ENCODE data around the gene BMPR1A. TPM values are rescaled to one million over a fixed set of nuclear protein-coding genes. Genes with fewer than 3 reads are reported as not detected.
"Not testable (repeated sequence)": the region's sequence is repeated elsewhere in the genome, so short reads cannot be mapped to it uniquely, and the experiment has no call there.

BMPR1A gene
- total RNA-seq, 2 experiments from 2014 or later: 8.0 to 9.8 TPM

DNA sequence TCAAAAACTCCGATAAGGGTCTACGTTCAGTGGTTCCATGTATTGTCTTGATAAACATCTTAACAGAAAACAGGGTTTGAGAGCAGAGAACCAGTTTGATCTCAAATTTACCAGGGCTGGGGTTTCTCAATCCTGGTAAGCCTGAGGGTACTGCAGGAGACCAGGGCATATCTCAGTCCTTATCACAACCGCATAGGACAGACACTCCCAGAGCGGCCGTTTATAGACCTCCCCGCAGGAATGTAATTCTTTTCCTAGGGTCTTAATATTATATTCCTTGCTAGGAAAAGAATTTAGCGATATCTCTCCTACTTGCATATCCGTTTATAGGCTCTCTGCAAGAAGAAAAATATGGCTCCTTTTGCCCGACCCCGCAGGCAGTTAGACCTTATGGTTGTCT is 196.3 kb downstream of the BMPR1A start:
- H3K36me3 Mint-ChIP-seq (ENCODE audit: low read depth); H3K4me1 Mint-ChIP-seq (ENCODE audit: low read depth); CTCF ChIA-PET; POLR2A ChIA-PET; H3K27me3 Mint-ChIP-seq (ENCODE audit: low read depth); H3K27ac Mint-ChIP-seq; ATAC-seq; H3K4me3 Mint-ChIP-seq; DNase-seq: not testable (repeated sequence)
- peaks cover 11% of the 10 kb centered on the region for H3K9me3 Mint-ChIP-seq (ENCODE audit: insufficient read depth)

DNA sequence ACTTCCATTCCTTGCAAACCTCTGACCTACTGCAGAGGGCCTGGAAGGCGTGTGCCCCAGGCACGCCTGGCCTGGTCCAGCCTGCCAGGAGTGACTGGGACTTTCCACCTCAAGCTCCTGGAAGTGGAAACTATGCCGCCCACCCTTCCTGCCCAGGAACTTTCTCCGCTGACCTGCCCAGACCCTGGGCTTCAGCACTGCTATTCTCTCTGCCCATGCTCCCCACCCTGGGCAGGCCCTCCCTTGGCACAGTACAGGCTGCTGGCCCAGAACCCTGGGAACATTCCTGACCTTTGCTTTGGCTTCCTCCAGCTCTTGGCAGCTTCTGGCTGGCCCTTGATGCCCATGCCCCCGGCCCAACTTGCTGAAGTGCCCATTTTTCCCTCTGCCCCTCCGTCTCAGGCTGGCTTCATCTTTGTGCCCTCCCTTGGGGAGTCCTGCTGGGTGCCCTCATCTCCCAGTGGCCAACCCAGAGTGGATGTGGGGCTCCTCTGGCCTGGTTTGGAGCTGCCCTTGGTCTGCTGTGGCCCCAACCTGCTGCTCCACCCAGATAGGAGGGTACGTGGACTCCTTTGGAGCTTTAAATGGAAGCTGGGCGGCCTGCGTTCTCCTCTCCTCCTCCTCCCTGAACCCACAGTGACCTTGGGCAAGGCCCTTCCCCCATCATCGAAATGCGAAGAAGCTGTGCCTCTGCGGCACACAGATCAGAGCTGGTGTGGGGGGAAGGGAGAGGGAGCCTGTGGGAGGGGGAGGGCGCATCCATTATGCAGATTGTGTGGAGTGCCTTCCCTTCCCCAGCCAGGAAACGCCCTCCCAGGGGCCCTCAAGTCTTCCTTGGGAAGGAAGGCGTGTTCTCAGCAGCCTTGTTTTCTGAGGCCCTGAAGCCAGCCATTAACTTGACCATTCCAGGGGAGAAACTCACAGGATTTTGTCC is 197.6 kb downstream of the BMPR1A start:
- no peak for ATAC-seq
- H3K9me3 Mint-ChIP-seq (ENCODE audit: insufficient read depth): peaks cover 11% of the 10 kb centered on the region
- H3K27me3 Mint-ChIP-seq (ENCODE audit: low read depth): no peaks in the 10 kb centered on the region
- no peak for DNase-seq
- no peak overlapping the region for H3K4me3 Mint-ChIP-seq
- POLR2A ChIA-PET: no interaction called here
- no peak overlapping the region for H3K27ac Mint-ChIP-seq
- CTCF ChIA-PET: interaction anchor here (0.9 to 1.3 kb wide), 2 partner anchors 13 to 14 kb away, joined by 3 to 4 read pairs; partner anchors contain the start of gene ADIRF
- peaks cover 2% of the 10 kb centered on the region for H3K36me3 Mint-ChIP-seq (ENCODE audit: low read depth)
- peaks cover 5% of the 10 kb centered on the region for H3K4me1 Mint-ChIP-seq (ENCODE audit: low read depth)

DNA sequence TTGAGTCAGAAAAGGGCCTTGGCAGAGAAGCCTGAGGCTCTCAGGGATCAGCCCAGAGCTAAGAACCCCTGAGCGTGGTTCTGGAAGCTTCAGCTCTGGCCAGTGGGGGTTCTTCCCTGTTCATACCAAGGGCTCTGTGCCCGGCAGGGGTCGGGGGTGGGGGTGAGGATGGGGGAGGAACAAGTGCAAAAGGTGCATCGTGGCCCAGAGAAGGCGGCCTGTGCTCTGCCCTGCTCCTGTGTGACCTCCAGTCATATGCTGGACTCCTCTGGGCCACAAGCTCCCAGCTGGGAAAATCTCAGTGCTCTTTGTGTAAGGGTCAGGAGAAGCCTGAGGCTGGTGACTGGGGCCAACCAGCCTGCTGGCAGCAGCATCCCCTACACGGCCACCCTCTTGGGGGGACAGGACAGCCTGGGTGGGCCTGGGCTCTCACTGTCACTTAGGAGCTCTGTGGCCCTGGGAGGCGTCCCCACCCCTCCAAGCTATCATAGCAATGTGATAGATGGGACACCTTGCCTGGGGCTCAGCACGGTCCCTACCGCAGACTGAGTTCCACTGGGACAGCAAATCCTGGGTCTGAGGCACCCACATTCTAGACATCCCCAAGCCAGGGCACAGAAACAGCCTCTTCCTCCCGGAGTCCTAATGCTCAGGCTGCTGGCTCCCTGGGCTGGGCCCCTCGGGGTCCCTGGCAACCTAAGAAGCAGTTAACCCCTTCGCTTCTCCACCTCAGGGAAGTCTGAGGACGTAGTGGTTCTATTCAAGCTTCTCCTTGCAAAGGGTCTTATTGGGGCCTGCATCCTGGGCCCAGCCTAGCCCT is 198.5 kb downstream of the BMPR1A start:
- H3K4me1 Mint-ChIP-seq (ENCODE audit: low read depth): peaks cover 5% of the 10 kb centered on the region
- no peak overlapping the region for H3K27ac Mint-ChIP-seq
- DNase-seq (no peak), ATAC-seq (no peak)
- peaks cover 11% of the 10 kb centered on the region for H3K9me3 Mint-ChIP-seq (ENCODE audit: insufficient read depth)
- POLR2A ChIA-PET: no interaction called here
- peaks cover 2% of the 10 kb centered on the region for H3K36me3 Mint-ChIP-seq (ENCODE audit: low read depth)
- CTCF ChIA-PET: interaction anchor here (1.3 kb wide), 1 partner anchor 12 kb away, joined by 4 read pairs; no protein-coding TSS in a partner anchor
- H3K4me3 Mint-ChIP-seq: no peak overlapping the region
- H3K27me3 Mint-ChIP-seq (ENCODE audit: low read depth): no peaks in the 10 kb centered on the region

DNA sequence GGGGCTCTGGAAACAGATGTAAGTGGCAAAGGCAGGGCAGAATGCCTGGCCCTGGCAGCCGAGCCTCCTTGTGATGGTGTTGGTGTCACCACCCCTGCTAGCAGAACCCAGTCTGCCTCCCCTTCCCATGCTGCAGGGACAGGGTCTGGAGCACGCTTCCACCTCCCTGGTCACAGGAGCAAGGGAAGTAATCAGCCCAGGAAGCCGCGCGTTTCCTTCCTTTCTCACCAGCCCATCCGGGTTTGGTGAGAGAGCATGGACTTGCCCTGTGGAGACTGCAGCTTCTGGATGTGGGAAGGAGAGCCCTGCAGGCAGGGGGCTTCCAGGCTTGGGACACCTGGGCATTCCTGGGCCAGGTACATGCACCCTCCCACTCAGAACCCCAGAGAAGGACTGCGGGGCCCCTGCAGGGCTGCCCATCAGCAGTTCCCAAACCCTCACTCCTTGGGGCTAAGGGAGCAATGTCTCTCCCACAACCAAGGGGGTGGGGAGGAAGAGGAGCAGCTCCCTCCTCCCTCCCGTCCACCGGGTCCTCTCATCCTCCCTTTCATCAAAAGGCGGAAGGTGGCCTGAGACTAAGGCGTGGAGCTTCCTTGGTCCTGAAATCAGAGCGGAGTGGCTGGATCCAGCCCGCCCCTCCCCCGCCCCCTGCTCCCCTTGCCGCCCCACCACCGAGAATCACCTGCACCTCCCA is 199.2 kb downstream of the BMPR1A start:
- Mint-ChIP-seq H3K36me3 (ENCODE audit: low read depth) (peaks cover 2% of the 10 kb centered on the region), H3K27me3 (ENCODE audit: low read depth) (no peaks in the 10 kb centered on the region), H3K4me1 (ENCODE audit: low read depth) (no peaks in the 10 kb centered on the region), H3K4me3 (no peak overlapping the region), H3K27ac (no peak overlapping the region), H3K9me3 (ENCODE audit: insufficient read depth) (peaks cover 11% of the 10 kb centered on the region)
- no peak for DNase-seq
- POLR2A ChIA-PET: no interaction called here
- ATAC-seq: no peak
- CTCF ChIA-PET: interaction anchor here (0.8 to 2.1 kb wide), 2 partner anchors 10 to 16 kb away, joined by 3 to 13 read pairs; no protein-coding TSS in a partner anchor

DNA sequence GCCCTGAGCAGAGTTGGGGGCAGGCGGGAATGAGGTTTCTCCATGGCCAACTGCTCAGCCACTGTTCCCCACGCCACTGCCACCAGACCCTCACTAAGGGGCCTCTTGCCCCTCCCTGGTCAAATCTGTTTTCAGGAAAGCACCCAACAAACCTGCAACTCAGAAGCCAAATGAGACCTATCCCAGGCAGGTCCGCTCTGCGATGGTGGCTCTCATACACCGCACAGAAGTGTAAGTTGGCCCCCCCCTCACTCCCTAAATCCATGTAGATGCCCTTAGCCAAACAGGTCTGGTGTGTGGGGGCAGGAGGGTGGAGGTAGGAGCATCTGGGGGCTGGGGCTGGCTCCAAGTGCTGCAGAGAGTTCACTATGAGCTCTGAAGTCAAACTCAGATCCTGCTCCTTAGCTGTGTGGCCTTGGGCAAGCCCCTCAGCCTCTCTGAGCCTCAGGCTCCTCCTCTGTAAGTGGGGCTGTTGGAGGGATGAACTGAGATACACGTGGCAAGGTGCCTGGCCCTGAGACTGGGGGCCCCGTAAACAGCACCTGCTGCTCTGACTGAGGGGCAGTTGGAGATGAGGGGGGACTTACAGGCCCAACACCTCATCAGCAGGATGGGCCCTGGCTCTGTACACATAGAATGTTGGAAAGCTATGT is 199.9 kb downstream of the BMPR1A start:
- Mint-ChIP-seq H3K27ac (no peak overlapping the region), H3K9me3 (ENCODE audit: insufficient read depth) (peaks cover 11% of the 10 kb centered on the region), H3K4me1 (ENCODE audit: low read depth) (no peaks in the 10 kb centered on the region), H3K4me3 (no peak overlapping the region), H3K27me3 (ENCODE audit: low read depth) (no peaks in the 10 kb centered on the region), H3K36me3 (ENCODE audit: low read depth) (peaks cover 2% of the 10 kb centered on the region)
- POLR2A ChIA-PET: no interaction called here
- ATAC-seq (no peak), DNase-seq (no peak)
- CTCF ChIA-PET: interaction anchor here (0.8 to 2.1 kb wide), 2 partner anchors 10 to 16 kb away, joined by 3 to 13 read pairs; no protein-coding TSS in a partner anchor

DNA sequence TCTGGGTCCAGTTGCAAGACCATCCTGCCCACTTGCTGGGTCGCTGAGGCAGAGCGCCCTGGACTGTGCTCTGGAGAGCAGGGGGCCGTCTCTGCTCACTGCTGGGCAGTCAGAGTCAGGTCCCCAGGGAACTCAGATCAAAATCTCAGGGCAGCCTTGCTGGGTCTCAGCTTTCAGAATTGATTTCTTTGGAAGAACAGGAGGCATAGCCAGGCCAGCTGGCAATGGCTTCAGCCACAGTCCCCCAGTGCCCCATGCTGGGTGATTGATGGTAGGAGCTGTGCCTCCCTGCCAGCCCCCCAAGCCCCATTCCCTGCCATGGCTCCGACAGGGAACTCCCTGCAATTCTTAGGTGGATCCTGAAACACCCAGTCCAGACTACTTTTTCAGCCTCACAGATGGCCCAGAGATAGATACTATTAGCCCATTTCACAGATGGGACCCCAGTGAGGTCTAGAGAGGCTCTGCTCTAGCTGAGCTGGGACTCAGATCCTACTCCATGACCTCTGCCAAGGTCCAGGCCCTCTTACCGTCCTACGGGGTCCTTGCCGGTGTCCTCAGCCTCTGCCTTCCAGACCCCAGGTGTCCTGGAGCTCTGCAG is 200.5 kb downstream of the BMPR1A start:
- Mint-ChIP-seq H3K27me3 (ENCODE audit: low read depth) (no peaks in the 10 kb centered on the region), H3K36me3 (ENCODE audit: low read depth) (peaks cover 2% of the 10 kb centered on the region), H3K4me3 (no peak overlapping the region), H3K4me1 (ENCODE audit: low read depth) (no peaks in the 10 kb centered on the region), H3K27ac (no peak overlapping the region), H3K9me3 (ENCODE audit: insufficient read depth) (peaks cover 11% of the 10 kb centered on the region)
- DNase-seq (no peak), ATAC-seq (no peak)
- ChIA-PET POLR2A (no interaction called here), CTCF (interaction anchor here (0.8 to 2.1 kb wide), 3 partner anchors 9 to 19 kb away, joined by 3 to 13 read pairs (median 5); no protein-coding TSS in a partner anchor)

DNA sequence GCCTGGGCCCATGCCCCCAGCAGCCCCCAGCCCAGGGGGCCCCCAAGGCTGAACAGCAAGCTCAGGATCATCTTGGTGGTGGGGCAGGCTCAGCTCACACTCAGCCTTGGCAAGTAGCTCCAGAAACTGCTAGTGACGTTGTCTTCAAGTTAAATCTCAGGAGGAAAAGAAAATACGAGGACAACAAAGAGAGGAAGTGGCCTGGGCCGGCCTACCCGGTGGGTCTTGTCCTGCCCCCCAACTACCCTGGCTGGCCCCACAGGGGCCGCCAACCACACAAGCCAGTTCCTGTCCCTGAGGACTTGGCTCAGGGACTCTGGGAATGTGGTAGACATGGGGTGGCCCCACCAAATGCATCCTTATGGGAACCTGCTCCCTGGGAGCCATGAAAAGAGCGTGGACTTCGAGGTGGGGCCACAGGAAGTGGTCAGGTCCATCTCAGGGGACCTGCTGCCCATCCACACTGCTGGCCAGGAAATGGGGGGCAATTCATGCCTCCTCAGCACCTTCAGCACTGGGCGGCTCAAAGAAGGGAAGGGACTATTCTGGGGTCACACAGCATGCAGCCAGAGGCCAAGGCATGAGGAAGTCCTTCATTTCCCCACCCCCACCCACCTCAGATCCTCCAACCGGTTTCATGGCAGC is 201.2 kb downstream of the BMPR1A start, which contains the start of gene MMRN2:
MMRN2 (minus strand) TSS at position 145 of the 645 bp plus-strand sequence; CDS start at position 71, 74 bp downstream.
- ChIA-PET POLR2A (no interaction called here), CTCF (interaction anchor here (1.9 to 2.1 kb wide), 2 partner anchors 8 to 19 kb away, joined by 5 to 13 read pairs; no protein-coding TSS in a partner anchor)
- H3K27ac Mint-ChIP-seq: no peak within 1 kb of the TSS
- no peak within 1 kb of the TSS for H3K4me3 Mint-ChIP-seq
- H3K27me3 Mint-ChIP-seq (ENCODE audit: low read depth): no peaks in the 10 kb centered on the region
- DNase-seq: no peak
- no peaks in the 10 kb centered on the region for H3K4me1 Mint-ChIP-seq (ENCODE audit: low read depth)
- no peaks in the 10 kb centered on the region for H3K36me3 Mint-ChIP-seq (ENCODE audit: low read depth)
- ATAC-seq: no peak
- H3K9me3 Mint-ChIP-seq (ENCODE audit: insufficient read depth): peaks cover 6% of the 10 kb centered on the region

DNA sequence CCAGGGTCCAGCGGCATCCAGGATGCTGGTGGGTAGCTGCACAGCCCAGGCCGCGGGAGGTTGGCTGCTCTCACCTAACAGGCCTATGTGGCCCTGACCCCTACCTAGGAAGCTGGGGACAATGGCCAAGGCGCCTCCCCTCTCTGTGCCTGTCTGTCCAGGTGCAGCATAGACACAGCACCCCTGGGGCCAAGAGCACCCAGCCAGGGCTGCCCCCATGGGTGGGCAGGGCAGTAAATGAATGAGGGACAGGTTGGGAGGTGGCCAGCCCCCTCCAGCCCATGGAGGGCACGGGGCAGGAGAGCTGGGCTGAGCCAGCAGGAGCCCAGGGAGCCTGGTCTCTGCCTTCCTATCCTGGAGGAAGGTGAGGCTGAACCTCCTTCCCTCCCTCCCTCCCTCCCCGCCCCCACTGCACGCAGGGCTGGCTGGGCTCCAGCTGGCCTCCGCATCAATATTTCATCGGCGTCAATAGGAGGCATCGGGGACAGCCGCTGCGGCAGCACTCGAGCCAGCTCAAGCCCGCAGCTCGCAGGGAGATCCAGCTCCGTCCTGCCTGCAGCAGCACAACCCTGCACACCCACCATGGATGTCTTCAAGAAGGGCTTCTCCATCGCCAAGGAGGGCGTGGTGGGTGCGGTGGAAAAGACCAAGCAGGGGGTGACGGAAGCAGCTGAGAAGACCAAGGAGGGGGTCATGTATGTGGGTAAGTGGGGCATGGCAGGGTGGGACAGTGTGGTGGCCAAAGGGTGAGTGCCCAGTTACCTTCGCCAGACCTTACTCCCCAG is 201.9 kb downstream of the BMPR1A start, which contains the start of gene SNCG:
SNCG (plus strand) TSS at position 484 of the 785 bp plus-strand sequence; CDS start at position 583, 99 bp downstream.
- CTCF ChIA-PET: interaction anchor here (1.9 to 2.1 kb wide), 2 partner anchors 8 to 20 kb away, joined by 5 to 13 read pairs; no protein-coding TSS in a partner anchor
- POLR2A ChIA-PET: no interaction called here
- no peak for ATAC-seq
- Mint-ChIP-seq H3K27me3 (ENCODE audit: low read depth) (no peaks in the 10 kb centered on the region), H3K4me1 (ENCODE audit: low read depth) (no peaks in the 10 kb centered on the region), H3K9me3 (ENCODE audit: insufficient read depth) (no peaks in the 10 kb centered on the region), H3K27ac (no peak within 1 kb of the TSS), H3K4me3 (no peak within 1 kb of the TSS), H3K36me3 (ENCODE audit: low read depth) (no peaks in the 10 kb centered on the region)
- DNase-seq: no peak

DNA sequence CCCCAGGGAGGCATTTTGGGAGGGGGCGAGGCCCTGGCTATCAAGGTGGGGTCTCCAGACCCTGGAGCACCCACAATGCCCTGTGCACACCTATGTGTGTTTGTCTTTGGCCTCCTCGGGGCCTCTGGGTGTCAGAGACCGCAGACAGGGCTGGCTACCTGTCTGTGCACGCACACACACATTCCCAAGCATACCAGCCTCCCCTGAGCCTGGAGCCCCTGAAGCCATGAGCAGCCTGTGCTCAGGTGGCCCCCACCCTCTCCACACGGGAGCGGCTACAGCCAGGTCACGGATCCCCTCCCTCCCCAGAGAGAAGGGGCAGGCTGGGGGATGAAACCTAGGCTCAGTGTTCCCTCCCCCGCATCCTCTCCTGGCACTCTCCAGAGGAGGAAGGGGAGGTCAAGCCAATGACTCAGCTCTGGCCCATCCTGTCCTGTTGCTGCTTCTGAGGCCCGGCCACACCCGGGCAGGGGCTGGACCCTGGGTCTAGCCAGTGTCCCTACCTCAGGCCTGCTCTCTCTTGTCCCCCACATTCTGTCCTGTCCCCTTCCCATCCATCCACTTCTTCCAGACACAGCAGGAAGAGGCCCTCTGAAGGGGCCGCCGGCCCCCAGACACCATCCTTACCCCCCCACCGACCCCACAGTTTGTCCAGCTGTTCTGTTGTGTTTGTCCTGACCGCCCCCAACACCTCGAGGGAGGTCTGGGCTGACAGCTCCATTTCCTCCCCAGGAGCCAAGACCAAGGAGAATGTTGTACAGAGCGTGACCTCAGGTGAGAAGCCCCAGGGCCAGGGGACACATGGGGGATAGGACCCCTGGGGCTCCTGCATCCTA is 202.7 kb downstream of the BMPR1A start:
- Mint-ChIP-seq H3K9me3 (ENCODE audit: insufficient read depth) (no peaks in the 10 kb centered on the region), H3K4me3 (no peak overlapping the region), H3K27ac (no peak overlapping the region), H3K36me3 (ENCODE audit: low read depth) (no peaks in the 10 kb centered on the region), H3K4me1 (ENCODE audit: low read depth) (no peaks in the 10 kb centered on the region), H3K27me3 (ENCODE audit: low read depth) (no peaks in the 10 kb centered on the region)
- DNase-seq (no peak), ATAC-seq (no peak)
- ChIA-PET CTCF (interaction anchor here (1.9 kb wide), 1 partner anchor 21 kb away, joined by 5 read pairs; no protein-coding TSS in a partner anchor), POLR2A (no interaction called here)
